A549 (cell line): ENCODE measurements around the gene ZNF536. TPM values are rescaled to one million over a fixed set of nuclear protein-coding genes. Genes with fewer than 3 reads are reported as not detected.

Source experiments
- ATAC-seq, 2 experiments: fragments of 200-7000 bp in 1 of 2; fragments of >200 bp in 1 of 2; cut with Nextera tagmentation in 1 of 2; cut with Tn5 transposase in 1 of 2; 3 replicates each; pipeline versions ENCODE4 v1.8.0 to v1.9.1; 2018 to 2020; ENCODE audit warnings: mild to moderate bottlenecking in 1 of 2, moderate library complexity in 1 of 2
- CTCF ChIA-PET: fragments of 300-600 bp; sonication (Branson Sonifier 250); formaldehyde crosslinking; extraction: SDS; loops from one replicate; lab custom pipeline; 2021; ENCODE audit warnings: antibody characterized with exemption, inconsistent platforms; lab: Yijun Ruan, JAX
- POLR2A ChIA-PET: fragments of 350-600 bp; formaldehyde crosslinking; extraction: SDS; loops from one replicate; lab custom pipeline; 2021; ENCODE audit warnings: antibody characterized with exemption, inconsistent platforms; lab: Yijun Ruan, JAX
- DNase-seq, 2 experiments: peaks; one replicate each; pipeline versions ENCODE4 v3.0.0 to v3.0.0-alpha.2; 2011 to 2016; ENCODE audit warnings: low read depth in 1 of 2, low spot score in 1 of 2
- FAIRE-seq: peaks from 2 replicates; lab custom pipeline; 2011; peaks lifted over from hg19 to GRCh38; lab: Jason Lieb, UNC
- H3K27ac ChIP-seq, 2 experiments: fragments of >200 bp; sonication (Bioruptor Twin); formaldehyde crosslinking; 3 replicates each; pipeline ENCODE4 v1.5.1; 2016 to 2017
- H3K4me1 ChIP-seq: fragments of >200 bp; sonication (Bioruptor Twin); formaldehyde crosslinking; 3 replicates; pipeline ENCODE4 v1.6.1; 2016
- H3K4me2 ChIP-seq: fragments of >200 bp; sonication (Bioruptor Twin); formaldehyde crosslinking; 3 replicates; pipeline ENCODE4 v1.6.1; 2016
- H3K4me3 ChIP-seq: fragments of >200 bp; sonication (Bioruptor Twin); formaldehyde crosslinking; 3 replicates; pipeline ENCODE4 v1.5.1; 2016
- H3K9me3 ChIP-seq: fragments of >200 bp; sonication (Bioruptor Twin); formaldehyde crosslinking; 3 replicates; pipeline ENCODE4 v1.6.1; 2016
- CHD2 ChIP-seq: fragments of 150-350 bp; IDR thresholded peaks from 2 replicates; pipeline ENCODE4 v1.6.1; 2014; ENCODE audit warnings: low read length; ENCODE audit not compliant: partially characterized antibody
- CHD4 ChIP-seq: fragments of 200-600 bp; sonication (generic); IDR thresholded peaks from 2 replicates; pipeline ENCODE4 v1.6.1; 2016; ENCODE audit warnings: antibody characterized with exemption, mild to moderate bottlenecking, borderline replicate concordance
- E2F6 ChIP-seq: IDR thresholded peaks from 2 replicates; pipeline ENCODE4 v1.6.1; 2012; ENCODE audit warnings: low read depth, borderline replicate concordance
- EHMT2 ChIP-seq: fragments of 200-600 bp; sonication (generic); IDR thresholded peaks from 2 replicates; pipeline ENCODE4 v1.6.1; 2016; ENCODE audit warnings: antibody characterized with exemption, low read depth, mild to moderate bottlenecking, moderate library complexity
- EP300 ChIP-seq, 2 experiments: fragments of >200 bp; sonication (Bioruptor Twin); formaldehyde crosslinking; IDR thresholded peaks; 2 replicates in 1 of 2; 3 replicates in 1 of 2; pipeline ENCODE4 v1.6.1; 2016 to 2017
- FOSB ChIP-seq: fragments of 250-450 bp; sonication (Bioruptor Pico); IDR thresholded peaks from 2 replicates; pipeline ENCODE4 v1.5.0; 2020; ENCODE audit warnings: mild to moderate bottlenecking, moderate library complexity
- FOSL2 ChIP-seq, 2 experiments: fragments of 450-650 bp in 1 of 2; fragments of >200 bp in 1 of 2; sonication (Bioruptor Twin) in 1 of 2; formaldehyde crosslinking; IDR thresholded peaks; 2 replicates each; pipeline versions ENCODE4 v1.5.0 to v1.6.1; 2016 to 2020; ENCODE audit warnings: mild to moderate bottlenecking in 1 of 2, moderate library complexity in 1 of 2
- HOXB5 ChIP-seq: fragments of 250-450 bp; sonication (Bioruptor Pico); IDR thresholded peaks from 2 replicates; pipeline ENCODE4 v1.5.0; 2020; ENCODE audit warnings: mild to moderate bottlenecking, moderate library complexity
- MAX ChIP-seq: IDR thresholded peaks from 2 replicates; pipeline ENCODE4 v1.6.1; 2012
- NFE2L2 ChIP-seq: fragments of 150-350 bp; conservative IDR thresholded peaks from 2 replicates; pipeline ENCODE4 v1.6.1; 2014; ENCODE audit warnings: low read length
- POLR2AphosphoS2 ChIP-seq: conservative IDR thresholded peaks from 2 replicates; pipeline ENCODE4 v1.6.1; 2012; ENCODE audit warnings: low read length, improper control_type of control experiment, inconsistent platforms
- RAD21 ChIP-seq, 2 experiments: fragments of >200 bp in 1 of 2; sonication (Bioruptor Twin) in 1 of 2; formaldehyde crosslinking in 1 of 2; IDR thresholded peaks in 1 of 2; conservative IDR thresholded peaks in 1 of 2; 2 replicates in 1 of 2; 3 replicates in 1 of 2; pipeline ENCODE4 v1.6.1; 2012 to 2018; ENCODE audit warnings: inconsistent platforms in 1 of 2
- RARB ChIP-seq: fragments of 250-450 bp; sonication (Bioruptor Pico); IDR thresholded peaks from 2 replicates; pipeline ENCODE4 v1.8.0; 2021; ENCODE audit warnings: mild to moderate bottlenecking, moderate library complexity
- RFX5 ChIP-seq: fragments of 450-650 bp; IDR thresholded peaks from 2 replicates; pipeline ENCODE4 v1.7.1; 2014; ENCODE audit warnings: antibody characterized with exemption, mild to moderate bottlenecking, moderate library complexity
- RNF2 ChIP-seq: fragments of 200-600 bp; sonication (generic); IDR thresholded peaks from 2 replicates; pipeline ENCODE4 v1.6.1; 2016; ENCODE audit warnings: low read depth, mild to moderate bottlenecking, antibody characterized with exemption, moderate library complexity, borderline replicate concordance
- SMC3 ChIP-seq: fragments of >200 bp; sonication (Bioruptor Twin); formaldehyde crosslinking; IDR thresholded peaks from 3 replicates; pipeline ENCODE4 v1.6.1; 2018; ENCODE audit warnings: inconsistent platforms
- TFCP2L1 ChIP-seq: fragments of 250-450 bp; sonication (Bioruptor Pico); IDR thresholded peaks from 2 replicates; pipeline ENCODE4 v1.5.0; 2021; ENCODE audit warnings: mild to moderate bottlenecking
- ZC3H11A ChIP-seq: fragments of 450-650 bp; IDR thresholded peaks from 2 replicates; pipeline ENCODE4 v1.6.1; 2014; ENCODE audit warnings: antibody characterized with exemption, mild to moderate bottlenecking
- ZFP36 ChIP-seq: fragments of 450-650 bp; IDR thresholded peaks from 2 replicates; pipeline ENCODE4 v1.6.1; 2014; ENCODE audit warnings: borderline replicate concordance; ENCODE audit not compliant: partially characterized antibody
- ZNF302 ChIP-seq: fragments of 250-450 bp; sonication (Bioruptor Pico); IDR thresholded peaks from 2 replicates; pipeline ENCODE4 v1.9.0; 2021; ENCODE audit warnings: inconsistent platforms, mild to moderate bottlenecking, moderate library complexity
- ZSCAN20 ChIP-seq: fragments of 250-450 bp; sonication (Bioruptor Pico); IDR thresholded peaks from 2 replicates; pipeline ENCODE4 v1.8.0; 2022; ENCODE audit warnings: mild to moderate bottlenecking, moderate library complexity
- WGBS: methylation state at CpG from one replicate; pipeline ENCODE4 v1.1.6; 2017; ENCODE audit errors: missing lambda C conversion rate; 5-methylcytosine and 5-hydroxymethylcytosine counted together
- polyA plus RNA-seq, 4 experiments: library from polyadenylated mRNA; depleted of rRNA in 3 of 4; stranded (reverse); fragments of >200 nt; fragmentation: RNase III in 1 of 4; extraction: RNeasy Plus Mini Kit Qiagen cat#74134 plus additional on column Dnase treatment in 1 of 4; gene quantifications; 2 replicates in 3 of 4; 3 replicates in 1 of 4; pipeline ENCODE4 v1.2.3, GENCODE V29; 2011 to 2017
- TF ChIP-seq, protein P1 (sequence below): IDR thresholded peaks from 2 replicates; pipeline ENCODE4 v1.6.1; 2012
- TF ChIP-seq, protein P2 (sequence below): fragments of 200-600 bp; sonication (generic); IDR thresholded peaks from 2 replicates; pipeline ENCODE4 v1.6.1; 2016; ENCODE audit warnings: antibody characterized with exemption, mild to moderate bottlenecking, moderate library complexity

The ZNF536 gene
- polyA plus RNA-seq, 2 of the 4 experiments (the other 2 are of a cell fraction): not detected

- H3K9me3 ChIP-seq: peaks cover 2% of the 10 kb centered on the region; the same call in 1 of the 3 replicates
- H3K27ac ChIP-seq: no peak overlapping the region
- DNase-seq (no peak), ATAC-seq (no peak), FAIRE-seq (no peak)
- no peak for TF ChIP-seq MAX
- TF ChIP-seq RARB: no peak
- no peak for TF ChIP-seq NFE2L2
- TF ChIP-seq ZC3H11A: no peak
- no peak for TF ChIP-seq E2F6
- no peak for TF ChIP-seq ZSCAN20 (CRISPR knock-in tag)
- TF ChIP-seq RFX5: no peak
- TF ChIP-seq FOSB (CRISPR knock-in tag): no peak
- no peak for TF ChIP-seq HOXB5 (CRISPR knock-in tag)
- TF ChIP-seq RNF2: no peak
- TF ChIP-seq CHD4: no peak
- TF ChIP-seq, protein P1, sequence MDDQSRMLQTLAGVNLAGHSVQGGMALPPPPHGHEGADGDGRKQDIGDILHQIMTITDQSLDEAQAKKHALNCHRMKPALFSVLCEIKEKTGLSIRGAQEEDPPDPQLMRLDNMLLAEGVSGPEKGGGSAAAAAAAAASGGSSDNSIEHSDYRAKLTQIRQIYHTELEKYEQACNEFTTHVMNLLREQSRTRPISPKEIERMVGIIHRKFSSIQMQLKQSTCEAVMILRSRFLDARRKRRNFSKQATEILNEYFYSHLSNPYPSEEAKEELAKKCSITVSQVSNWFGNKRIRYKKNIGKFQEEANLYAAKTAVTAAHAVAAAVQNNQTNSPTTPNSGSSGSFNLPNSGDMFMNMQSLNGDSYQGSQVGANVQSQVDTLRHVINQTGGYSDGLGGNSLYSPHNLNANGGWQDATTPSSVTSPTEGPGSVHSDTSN: no peak
- no peak for TF ChIP-seq SMC3
- TF ChIP-seq, protein P2, sequence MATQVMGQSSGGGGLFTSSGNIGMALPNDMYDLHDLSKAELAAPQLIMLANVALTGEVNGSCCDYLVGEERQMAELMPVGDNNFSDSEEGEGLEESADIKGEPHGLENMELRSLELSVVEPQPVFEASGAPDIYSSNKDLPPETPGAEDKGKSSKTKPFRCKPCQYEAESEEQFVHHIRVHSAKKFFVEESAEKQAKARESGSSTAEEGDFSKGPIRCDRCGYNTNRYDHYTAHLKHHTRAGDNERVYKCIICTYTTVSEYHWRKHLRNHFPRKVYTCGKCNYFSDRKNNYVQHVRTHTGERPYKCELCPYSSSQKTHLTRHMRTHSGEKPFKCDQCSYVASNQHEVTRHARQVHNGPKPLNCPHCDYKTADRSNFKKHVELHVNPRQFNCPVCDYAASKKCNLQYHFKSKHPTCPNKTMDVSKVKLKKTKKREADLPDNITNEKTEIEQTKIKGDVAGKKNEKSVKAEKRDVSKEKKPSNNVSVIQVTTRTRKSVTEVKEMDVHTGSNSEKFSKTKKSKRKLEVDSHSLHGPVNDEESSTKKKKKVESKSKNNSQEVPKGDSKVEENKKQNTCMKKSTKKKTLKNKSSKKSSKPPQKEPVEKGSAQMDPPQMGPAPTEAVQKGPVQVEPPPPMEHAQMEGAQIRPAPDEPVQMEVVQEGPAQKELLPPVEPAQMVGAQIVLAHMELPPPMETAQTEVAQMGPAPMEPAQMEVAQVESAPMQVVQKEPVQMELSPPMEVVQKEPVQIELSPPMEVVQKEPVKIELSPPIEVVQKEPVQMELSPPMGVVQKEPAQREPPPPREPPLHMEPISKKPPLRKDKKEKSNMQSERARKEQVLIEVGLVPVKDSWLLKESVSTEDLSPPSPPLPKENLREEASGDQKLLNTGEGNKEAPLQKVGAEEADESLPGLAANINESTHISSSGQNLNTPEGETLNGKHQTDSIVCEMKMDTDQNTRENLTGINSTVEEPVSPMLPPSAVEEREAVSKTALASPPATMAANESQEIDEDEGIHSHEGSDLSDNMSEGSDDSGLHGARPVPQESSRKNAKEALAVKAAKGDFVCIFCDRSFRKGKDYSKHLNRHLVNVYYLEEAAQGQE: no peak
- ChIA-PET CTCF (interaction anchor here (1.5 kb wide), 1 partner anchor 9 kb away, joined by 3 read pairs; no protein-coding TSS in a partner anchor), POLR2A (no interaction called here)
- no peak overlapping the region for H3K4me3 ChIP-seq
- no peak overlapping the region for H3K4me2 ChIP-seq
- no peaks in the 10 kb centered on the region for H3K4me1 ChIP-seq
These were observed 169.4 kb downstream of the ZNF536 start for GRCh38 chr19:30541575-30541974.

DNA sequence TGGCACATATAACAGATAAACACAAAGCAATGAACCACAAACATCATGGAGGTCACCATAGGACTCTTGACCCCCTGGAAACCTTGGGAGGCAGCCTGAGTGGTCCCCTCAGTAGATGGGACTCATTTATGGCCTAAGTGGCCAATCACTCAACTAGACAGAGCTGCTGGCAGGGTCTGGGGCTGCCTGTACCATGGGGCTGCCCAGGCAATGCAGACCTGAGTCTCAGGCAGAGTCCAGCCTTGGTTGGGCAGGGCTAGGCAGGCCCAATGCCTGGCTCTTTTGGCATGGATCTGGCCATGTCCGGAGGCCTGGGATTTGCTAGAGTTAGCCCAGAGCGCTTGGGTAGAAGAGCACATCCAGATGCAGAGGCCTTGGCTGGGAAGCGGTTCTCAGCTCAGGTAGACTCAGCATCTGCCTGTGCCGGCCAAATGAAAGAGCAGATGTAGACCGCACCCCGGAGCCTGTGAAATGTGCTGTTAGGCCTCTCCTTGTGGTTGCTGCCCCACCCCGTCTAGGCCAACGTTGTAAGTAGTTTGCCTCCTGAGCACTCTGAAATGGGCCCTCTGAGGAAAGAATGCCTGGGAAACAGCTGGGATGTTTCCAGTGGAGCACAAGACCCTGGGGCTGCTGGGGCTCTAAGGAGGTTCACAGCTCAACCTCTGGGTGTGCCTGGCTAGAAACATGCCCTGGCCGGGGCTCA is 171.2 kb downstream of the ZNF536 start:
- Histone ChIP-seq H3K9me3 (peaks cover 2% of the 10 kb centered on the region; the same call in 1 of the 3 replicates), H3K4me1 (no peaks in the 10 kb centered on the region), H3K4me3 (no peak overlapping the region), H3K4me2 (no peak overlapping the region), H3K27ac (no peak overlapping the region)
- ChIA-PET CTCF (interaction anchor here (1.2 to 1.4 kb wide), 2 partner anchors 9 to 21 kb away, joined by 3 to 4 read pairs; no protein-coding TSS in a partner anchor), POLR2A (no interaction called here)
- no peak; a peak in 1 of 6 replicates for ATAC-seq
- WGBS: 25% methylated on average over 9 of the region's 9 CpGs
- no peak for DNase-seq
- peak; percentile 70 for FAIRE-seq
- TF ChIP-seq ZNF302 (CRISPR knock-in tag) (no peak), CHD2 (no peak), FOSL2 (IDR thresholded peaks at IDR 0.05) (no peak), FOSL2 (CRISPR knock-in tag; IDR thresholded peaks at IDR 0.05) (no peak), MAX (no peak), SMC3 (no peak), RFX5 (no peak), EP300 (IDR thresholded peaks at IDR 0.05) (no peak), RARB (no peak), ZFP36 (no peak), CHD4 (no peak), EHMT2 (no peak), RAD21 (conservative IDR thresholded peaks at IDR 0.05 in 1 of 2, IDR thresholded peaks at IDR 0.05 in 1 of 2) (no peak), POLR2AphosphoS2 (no peak), TFCP2L1 (CRISPR knock-in tag) (no peak)
